NCI-H2081 treated with DMSO at 0.1 percent for 48 hours (cell line): ENCODE results near the gene CDKL2.

Source experiments
- DNase-seq: peaks from one replicate; lab custom pipeline; 2025; lab: John Stamatoyannopoulos, UW

Gene CDKL2

GRCh38 chr4:75639124-75639695, 8.9 kb upstream of the CDKL2 start:
- DNase-seq, result no peak

DNA sequence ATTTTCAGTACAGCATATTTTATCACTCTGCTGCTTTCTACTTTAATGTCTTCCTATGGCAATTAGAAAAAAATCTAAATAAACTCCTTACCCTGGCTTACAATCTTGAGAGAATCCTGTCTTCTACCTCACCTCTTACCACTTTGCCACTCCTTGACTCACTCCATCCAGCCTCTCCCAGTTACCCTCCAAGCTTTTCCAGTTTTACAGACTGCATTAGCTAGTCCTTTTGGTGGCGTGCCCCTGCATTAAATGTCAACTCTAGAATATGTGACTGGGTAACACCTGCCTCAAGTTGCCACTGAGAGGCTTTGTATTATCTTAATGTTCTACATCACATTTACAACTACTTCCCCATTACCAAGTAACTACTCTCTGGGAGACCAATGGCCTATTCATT, 7.5 kb upstream of the CDKL2 start:
- DNase-seq, result no peak

DNA sequence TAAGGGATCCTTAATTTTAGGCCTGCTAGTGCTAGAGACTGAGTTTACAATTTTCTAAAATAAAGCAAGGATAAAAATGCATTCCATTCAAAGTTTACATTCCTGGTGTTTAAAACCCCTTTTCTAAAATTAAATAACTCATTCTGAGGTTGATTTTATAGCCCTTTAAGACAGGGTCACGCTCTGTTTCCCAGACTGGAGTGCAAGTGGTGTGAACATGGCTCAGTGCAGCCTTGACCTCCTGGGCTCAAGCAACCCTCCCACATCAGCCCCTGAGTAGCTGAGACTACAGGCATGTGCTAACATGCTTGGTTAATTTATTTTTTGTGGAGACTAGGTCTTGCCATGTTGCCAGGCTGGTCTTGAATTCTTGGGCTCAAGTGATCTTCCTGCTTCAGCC, 6.8 kb upstream of the CDKL2 start:
- no peak for DNase-seq

DNA sequence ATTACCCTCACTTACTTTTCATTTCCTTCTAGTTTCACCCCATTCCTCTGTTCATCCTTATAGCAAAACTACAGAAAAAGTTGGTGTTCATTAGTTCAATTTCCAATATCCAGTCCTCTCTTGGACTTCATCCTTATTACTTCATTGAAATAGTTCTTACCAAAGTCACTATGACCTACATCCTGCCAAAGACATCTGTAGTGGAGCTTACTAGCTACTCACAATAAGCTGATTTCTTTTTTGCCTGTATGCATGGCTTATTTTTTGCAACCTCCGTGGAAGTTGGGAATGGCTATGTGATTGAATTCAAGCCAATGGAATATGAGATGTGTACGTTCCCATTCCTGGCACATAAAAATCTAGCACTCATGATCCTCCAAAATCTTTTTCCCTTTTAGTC, 4.6 kb upstream of the CDKL2 start:
- no peak for DNase-seq

DNA sequence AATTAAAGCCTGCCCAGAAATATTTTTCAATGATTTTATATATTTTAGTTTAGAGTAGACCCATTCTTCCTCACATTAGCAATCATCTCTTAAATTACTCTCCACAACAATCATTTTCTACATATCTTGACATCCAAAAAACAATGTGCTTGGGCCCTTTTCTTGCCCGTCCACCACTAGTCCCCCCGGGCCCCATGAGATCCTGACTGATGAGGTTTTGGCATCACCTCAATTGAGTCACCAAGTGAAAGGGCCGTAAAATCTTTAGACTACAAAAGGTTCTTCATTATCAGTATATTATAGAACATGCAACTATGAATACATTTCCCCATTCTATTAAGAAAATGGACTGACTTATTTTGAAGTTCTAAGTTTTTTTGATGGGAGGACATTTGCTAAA, 4.0 kb upstream of the CDKL2 start:
- no peak for DNase-seq

GRCh38 chr4:75633846-75634245, 3.5 kb upstream of the CDKL2 start:
- no peak for DNase-seq

- DNase-seq, result no peak
Observed at GRCh38 chr4:75630937-75631329, 605 bp upstream of the CDKL2 start.

- no peak for DNase-seq
Observed at GRCh38 chr4:75629239-75629638, 1.1 kb downstream of the CDKL2 start.

GRCh38 chr4:75623026-75623425, 7.3 kb downstream of the CDKL2 start:
- DNase-seq, result no peak

DNA sequence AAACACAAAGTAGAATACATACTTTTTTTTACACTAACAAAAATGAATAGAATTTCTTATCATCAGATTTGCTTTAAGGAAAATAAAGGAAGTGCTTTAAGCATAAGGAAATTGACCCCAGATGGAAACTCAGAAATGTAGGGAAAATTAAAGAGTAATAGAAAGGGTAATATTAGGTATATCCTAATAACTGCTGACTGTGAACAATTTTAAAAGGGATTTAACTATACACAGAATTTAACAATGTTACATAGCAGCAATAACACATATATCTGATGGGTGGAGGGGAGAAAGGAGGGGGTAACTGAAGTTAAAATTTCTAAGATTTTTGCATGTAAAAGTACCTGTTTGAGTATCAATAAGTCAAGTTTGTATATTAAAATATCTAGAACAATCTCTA, 8.6 kb downstream of the CDKL2 start:
- no peak for DNase-seq

GRCh38 chr4:75612306-75612705, 18.0 kb downstream of the CDKL2 start:
- DNase-seq, result no peak

- DNase-seq, result no peak
Observed at GRCh38 chr4:75605928-75606327, 24.4 kb downstream of the CDKL2 start.

DNA sequence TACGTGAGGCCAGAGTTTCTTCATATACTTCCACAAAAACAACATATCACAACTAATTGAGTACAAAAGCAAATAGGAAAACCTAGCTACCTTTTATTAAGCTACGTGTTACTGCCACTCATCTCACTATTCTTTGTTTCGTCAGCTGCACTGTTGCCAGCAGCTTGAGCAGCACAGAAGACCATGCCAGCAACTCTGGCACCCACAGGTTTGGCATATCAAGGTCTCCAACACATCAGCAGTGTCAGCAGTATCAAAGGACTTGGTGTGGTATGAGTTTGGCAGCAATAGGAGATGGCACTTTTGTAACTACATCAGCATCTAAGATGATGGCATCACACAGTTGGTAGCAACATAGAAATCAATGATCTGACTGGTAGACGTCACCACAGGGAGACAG, 30.7 kb downstream of the CDKL2 start:
- no peak for DNase-seq

DNA sequence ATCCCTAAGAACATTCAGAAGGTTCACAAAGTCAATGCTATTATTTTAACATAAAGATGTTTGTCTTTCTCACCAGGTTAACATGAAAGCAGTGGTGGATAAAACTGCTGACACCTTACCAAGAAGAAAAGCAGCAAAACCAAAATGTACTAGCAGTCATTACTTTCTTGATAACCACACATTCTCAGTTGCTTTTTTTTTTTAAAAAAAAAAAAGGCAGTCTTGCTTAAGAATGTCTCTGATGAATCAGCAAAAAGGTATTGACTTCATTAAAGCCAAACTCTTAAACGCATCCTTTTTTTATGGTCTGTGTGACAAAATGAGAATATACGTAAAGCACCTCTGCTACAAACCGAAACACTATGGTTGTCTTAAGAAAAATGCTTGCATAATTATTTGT, 31.9 kb downstream of the CDKL2 start:
- no peak for DNase-seq

GRCh38 chr4:75596061-75596460, 34.3 kb downstream of the CDKL2 start:
- no peak for DNase-seq

- no peak for DNase-seq
Observed at GRCh38 chr4:75593393-75593792, 36.9 kb downstream of the CDKL2 start.

GRCh38 chr4:75584067-75584466, 46.3 kb downstream of the CDKL2 start:
- no peak for DNase-seq

DNA sequence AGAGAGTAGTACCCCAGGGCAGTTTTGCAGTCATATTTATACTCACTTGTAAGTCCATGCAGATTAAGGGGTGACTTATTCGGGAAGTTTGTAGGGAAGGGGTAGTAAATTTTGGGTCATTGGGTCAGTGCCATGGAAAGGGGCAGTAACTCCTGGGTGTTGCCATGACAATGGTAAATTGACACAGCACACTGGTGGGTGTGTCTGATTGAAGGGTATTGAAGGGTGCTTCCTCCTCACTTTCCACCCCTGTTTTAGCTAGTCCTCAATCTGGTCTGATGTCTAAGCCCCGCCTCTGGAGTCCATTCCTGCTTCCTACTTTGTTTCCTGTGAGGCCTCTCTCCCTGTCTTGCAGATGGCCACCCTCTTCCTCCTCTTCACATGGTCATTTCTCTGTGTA, 62.6 kb downstream of the CDKL2 start:
- DNase-seq, result no peak

DNA sequence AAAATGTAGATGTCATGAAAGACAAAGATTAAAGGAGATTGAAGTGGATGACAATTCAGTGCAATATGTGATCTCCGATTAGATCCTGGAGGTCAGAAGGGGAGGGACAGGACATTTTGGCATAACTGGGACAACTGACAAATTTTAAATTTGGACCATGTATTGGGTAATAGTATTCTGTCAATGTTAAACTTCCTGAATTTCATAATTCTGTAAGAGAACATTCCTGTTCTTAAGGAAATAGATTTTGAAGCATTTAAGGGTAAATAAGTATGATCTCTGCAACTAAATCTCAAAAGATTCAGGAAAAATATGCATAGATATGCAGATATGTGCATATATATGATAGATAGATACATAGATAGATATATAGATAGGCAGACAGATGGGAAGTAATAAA, 63.4 kb downstream of the CDKL2 start:
- no peak for DNase-seq

GRCh38 chr4:75565481-75565880, 64.8 kb downstream of the CDKL2 start:
- DNase-seq, result no peak

- no peak for DNase-seq
Observed at GRCh38 chr4:75564023-75564422, 66.3 kb downstream of the CDKL2 start.

DNA sequence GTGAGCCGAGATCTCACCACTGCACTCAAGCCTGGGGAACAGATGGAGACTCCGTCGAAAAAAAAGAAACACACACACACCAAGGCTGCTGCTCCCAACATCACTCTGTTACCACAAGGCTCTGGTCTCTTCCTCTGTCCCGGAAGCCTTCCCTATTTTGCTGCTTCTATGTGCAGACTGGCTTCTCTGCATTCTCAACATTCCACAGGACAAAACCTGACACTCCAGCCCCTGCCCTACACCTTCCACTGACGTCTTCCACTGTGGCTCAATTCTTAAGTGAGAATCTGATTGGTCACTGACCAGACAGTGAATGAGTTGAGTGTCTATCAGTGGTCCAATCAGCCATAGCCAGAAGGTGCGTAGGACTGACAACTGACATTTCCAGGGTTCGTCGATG, 68.5 kb downstream of the CDKL2 start:
- no peak for DNase-seq

DNA sequence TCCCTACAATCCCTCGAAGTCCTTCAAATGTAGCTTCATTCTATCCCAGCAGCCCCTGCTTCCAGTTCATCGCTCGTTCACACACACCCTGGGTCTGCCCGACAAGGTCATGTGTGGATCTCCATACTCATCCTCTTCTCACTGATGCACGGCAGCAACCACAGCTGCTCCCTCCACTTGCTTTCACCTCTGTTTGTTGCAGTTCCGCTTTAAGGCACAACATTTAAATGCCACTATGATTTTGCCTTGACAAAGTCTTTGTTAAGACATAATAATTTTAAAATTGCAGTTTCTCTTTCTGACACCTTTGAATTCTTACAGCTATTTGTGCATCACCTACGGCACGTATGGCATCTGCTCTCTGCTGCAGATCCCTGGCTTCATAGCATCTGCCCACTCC, 72.6 kb downstream of the CDKL2 start:
- DNase-seq, result no peak

- no peak for DNase-seq
Observed at GRCh38 chr4:75555294-75556164, 74.8 kb downstream of the CDKL2 start, which contains the start of gene ODAPH. TSS of gene ODAPH (plus strand) at chr4:75556066. CDS start at chr4:75556083, 17 bp downstream.
